HPDE6-E6E7 (cell line): ENCODE measurements around the gene KCNN2.

Experiments
- DNase-seq: peaks from one replicate; pipeline ENCODE4 v3.0.0; 2011; ENCODE audit warnings: missing footprints; ENCODE audit errors: extremely low spot score

The KCNN2 gene

DNA sequence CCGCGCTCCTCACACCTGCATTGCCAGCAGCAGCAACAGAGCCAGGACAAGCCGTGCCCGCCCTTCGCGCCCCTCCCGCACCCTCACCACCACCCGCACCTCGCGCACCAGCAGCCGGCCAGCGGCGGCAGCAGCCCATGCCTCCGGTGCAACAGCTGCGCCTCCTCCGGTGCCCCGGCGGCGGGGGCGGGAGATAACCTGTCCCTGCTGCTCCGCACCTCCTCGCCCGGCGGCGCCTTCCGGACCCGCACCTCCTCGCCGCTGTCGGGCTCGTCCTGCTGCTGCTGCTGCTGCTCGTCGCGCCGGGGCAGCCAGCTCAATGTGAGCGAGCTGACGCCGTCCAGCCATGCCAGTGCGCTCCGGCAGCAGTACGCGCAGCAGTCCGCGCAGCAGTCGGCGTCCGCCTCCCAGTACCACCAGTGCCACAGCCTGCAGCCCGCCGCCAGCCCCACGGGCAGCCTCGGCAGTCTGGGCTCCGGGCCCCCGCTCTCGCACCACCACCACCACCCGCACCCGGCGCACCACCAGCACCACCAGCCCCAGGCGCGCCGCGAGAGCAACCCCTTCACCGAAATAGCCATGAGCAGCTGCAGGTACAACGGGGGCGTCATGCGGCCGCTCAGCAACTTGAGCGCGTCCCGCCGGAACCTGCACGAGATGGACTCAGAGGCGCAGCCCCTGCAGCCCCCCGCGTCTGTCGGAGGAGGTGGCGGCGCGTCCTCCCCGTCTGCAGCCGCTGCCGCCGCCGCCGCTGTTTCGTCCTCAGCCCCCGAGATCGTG lies 517 bp downstream of the KCNN2 start:
- DNase-seq: no peak

- no peak for DNase-seq
Observed at GRCh38 chr5:114362977-114363761, 1.3 kb downstream of the KCNN2 start.

DNA sequence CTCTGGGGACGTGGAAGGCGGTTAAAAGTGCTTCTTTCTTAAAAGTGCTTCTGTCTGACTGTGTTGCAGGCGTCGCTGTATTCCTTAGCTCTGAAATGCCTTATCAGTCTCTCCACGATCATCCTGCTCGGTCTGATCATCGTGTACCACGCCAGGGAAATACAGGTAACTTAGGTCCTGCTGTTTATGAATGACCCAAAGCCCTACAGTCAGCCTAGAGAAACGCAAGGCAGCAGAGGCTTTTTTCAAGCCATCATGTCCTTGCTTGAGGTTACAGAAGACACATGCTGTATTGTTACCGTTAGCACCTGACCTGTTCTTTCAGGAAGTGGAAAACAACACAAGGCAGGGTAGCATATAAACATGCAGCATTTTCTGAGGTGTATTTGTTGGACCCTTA lies 2.0 kb downstream of the KCNN2 start:
- DNase-seq: no peak

DNA sequence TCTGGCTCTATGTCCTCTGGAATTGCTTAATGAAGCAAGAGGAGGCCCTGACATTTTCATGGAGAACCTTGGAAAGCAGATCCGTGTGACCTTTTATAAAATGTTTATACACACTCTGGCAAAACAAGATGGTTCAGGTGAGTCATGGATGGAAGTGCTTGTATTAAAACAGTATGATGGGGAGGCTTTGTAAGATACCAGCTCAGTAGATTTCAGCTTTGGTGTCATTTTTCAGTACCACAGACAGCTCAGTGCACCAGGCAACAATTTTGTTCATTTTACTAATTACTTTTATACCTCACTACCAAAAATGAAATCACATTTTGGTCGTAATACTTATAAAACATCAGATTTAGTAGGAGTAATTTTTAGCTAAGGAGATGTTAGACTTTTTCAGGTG lies 5.2 kb downstream of the KCNN2 start:
- DNase-seq: no peak

DNA sequence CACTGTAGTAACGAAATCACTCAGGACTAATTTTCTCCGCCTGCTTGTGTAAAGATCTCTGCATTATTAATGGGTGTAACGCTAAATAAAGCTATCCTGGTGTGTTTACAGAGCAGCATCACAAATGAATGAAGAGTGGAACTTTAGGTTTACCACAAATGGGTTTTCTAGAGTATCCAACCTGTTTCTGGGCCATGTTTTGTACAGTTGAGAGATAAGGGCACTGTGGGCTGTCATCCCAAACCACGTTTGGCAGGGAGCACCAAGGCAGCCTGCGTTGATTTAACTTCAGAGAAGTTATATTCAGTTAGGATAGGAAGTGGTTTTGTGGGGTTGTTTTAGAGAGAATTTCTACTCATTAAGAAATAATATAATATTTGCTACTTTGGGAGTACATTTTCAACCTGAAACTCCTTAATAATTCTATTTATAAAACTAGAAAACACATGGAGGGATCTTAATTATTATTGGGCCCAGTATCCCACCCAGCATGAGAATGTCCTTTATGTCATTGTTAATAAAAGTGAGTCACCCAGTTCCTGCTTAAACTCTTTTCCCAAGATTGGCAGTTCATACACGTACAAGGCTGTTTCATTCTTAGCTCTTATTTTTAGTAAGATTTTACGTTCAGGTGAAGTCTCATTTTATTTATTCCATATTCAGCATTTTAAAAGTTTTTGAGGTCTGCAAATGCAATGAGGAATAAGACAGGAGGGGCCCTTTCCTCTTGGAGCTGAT lies 8.0 kb downstream of the KCNN2 start:
- no peak for DNase-seq

DNA sequence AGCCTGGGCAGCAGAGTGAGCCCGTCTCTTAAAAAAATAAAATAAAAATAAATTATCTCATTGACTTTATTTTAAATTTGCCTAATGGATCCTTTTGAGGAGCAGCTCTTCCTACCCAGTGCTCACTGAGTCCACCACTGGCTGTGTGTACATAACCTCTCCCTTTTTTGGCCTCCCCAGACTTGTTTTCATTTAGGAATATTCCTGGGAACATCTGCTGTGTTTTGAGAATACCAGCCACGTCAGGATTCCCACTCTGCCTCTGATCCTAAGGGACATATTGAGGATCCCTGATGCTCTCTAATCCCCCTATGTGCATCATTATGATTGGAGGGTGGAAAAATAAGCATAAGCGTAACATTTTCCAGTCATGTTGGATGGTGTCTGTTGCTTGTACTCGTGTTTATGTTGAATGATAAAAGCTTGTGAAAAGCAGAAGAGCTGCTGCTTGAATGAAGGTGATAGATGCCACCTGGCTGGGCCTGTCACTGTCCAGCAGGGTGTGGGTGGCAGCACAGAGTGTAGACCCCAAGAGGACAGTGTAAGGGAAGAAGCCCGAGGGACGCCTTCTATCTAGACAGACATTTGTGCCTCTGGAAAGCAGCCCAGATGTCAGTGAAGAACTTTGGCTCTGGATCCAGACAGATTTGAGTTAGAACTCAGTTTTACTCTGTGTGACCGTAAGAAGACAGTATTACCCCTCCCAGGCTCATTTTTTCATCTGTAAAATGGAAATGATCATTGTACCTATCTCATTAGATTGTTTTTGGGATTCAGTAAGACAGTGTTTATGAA lies 15.4 kb downstream of the KCNN2 start:
- DNase-seq: no peak

DNA sequence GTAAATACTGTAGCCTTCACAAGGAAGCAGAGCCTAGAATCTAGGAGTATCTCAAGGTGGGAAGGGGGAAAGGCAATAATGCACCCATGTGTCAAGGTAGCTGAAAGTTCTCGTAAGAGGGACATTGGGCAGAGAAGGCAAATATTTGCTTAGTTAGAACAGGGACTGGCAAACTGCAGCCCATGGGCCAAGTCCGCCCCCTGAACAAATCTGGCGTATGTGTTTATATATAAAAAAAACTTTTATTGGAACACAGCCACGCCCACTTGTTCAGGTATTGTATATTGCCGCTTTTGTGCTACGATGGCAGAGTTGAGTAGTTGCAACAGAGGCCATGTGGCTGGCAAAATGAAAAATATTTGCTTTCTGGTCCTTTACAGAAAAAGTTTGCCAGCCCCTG lies 16.1 kb downstream of the KCNN2 start:
- no peak for DNase-seq

GRCh38 chr5:114380721-114381120 lies 18.9 kb downstream of the KCNN2 start:
- DNase-seq: no peak

- DNase-seq: no peak
Observed at GRCh38 chr5:114387433-114387832, 25.6 kb downstream of the KCNN2 start.

- no peak for DNase-seq
Observed at GRCh38 chr5:114390431-114390830, 28.6 kb downstream of the KCNN2 start.

DNA sequence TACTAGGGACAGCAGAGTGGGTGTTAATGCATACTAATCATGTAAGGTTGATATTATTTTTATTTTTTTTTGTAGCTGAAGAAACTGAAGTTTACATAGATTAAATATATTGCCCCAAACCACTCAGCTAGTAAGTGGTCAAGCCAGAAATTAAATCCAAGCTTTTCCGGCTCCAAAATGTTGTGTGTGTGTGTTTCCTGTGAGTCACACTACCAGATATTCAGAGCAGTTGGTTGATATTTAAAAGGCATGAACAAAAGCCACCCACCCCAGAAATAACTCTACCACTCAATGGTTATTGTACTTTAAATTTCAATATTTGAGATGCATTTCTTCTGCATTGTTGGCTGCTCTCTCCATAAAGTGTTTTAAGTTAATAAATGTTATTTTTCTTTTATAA lies 29.5 kb downstream of the KCNN2 start:
- no peak for DNase-seq

- no peak for DNase-seq
Observed at GRCh38 chr5:114393159-114393558, 31.3 kb downstream of the KCNN2 start.

DNA sequence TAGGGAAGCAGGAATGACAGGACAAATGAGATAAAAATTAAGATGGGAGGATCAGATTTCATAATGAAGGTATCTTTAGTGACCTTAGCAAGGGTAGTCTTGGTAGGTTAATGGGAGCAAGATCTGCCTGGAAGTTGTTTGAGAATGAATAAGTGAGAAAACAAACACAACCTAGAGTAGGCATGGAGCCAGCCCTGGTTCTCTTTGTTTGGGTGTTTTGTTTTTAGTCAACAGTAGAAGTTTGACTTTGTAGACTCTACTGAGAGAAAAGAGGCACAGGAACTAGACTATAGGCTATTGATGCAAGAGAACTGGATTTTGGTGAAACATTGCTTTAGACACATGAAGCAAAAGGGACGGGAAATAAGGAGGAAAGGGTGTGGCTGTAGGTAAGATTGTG lies 40.3 kb downstream of the KCNN2 start:
- DNase-seq: no peak

GRCh38 chr5:114407783-114408182 lies 45.9 kb downstream of the KCNN2 start:
- DNase-seq: no peak

GRCh38 chr5:114408847-114409246 lies 47.0 kb downstream of the KCNN2 start:
- no peak for DNase-seq

- DNase-seq: no peak
Observed at GRCh38 chr5:114411380-114411931, 49.6 kb downstream of the KCNN2 start.

- peak; percentile 2 for DNase-seq
Observed at GRCh38 chr5:114412510-114413171, 50.8 kb downstream of the KCNN2 start.

GRCh38 chr5:114415760-114416159 lies 53.9 kb downstream of the KCNN2 start:
- DNase-seq: no peak

GRCh38 chr5:114416254-114416653 lies 54.4 kb downstream of the KCNN2 start:
- no peak for DNase-seq

GRCh38 chr5:114417519-114417918 lies 55.6 kb downstream of the KCNN2 start:
- DNase-seq: no peak
